T-cell (primary cell): Measurements from ENCODE around the gene GJB3. TPM values are rescaled to one million over a fixed set of nuclear protein-coding genes. Genes with fewer than 3 reads are reported as not detected.
"Not testable (repeated sequence)": the region's sequence is repeated elsewhere in the genome, so short reads cannot be mapped to it uniquely, and the experiment has no call there.

Experiments
- ATAC-seq, 4 experiments: fragments of 200-7000 bp in 3 of 4; fragments of 150-1000 bp in 1 of 4; cut with Tn5 transposase; replicated peaks in 1 of 4; 1 replicate in 3 of 4; 2 replicates in 1 of 4; pipeline ENCODE4 v1.10.0; 2021; ENCODE audit warnings: moderate library complexity in 3 of 4, mild to moderate bottlenecking in 2 of 4, moderate number of reproducible peaks in 1 of 4
- CTCF ChIA-PET, 2 donors: fragments of 300-600 bp; sonication (Branson Sonifier 250); formaldehyde crosslinking; loops; one replicate each; lab custom pipeline; 2022; ENCODE audit warnings: antibody characterized with exemption in 2 of 2; lab: Charles Lee
- POLR2A ChIA-PET, 2 donors: fragments of 300-600 bp; sonication (Branson Sonifier 250); formaldehyde crosslinking; loops; one replicate each; lab custom pipeline; 2022; ENCODE audit warnings: antibody characterized with exemption in 2 of 2; lab: Charles Lee
- DNase-seq, 35 experiments: peaks; one replicate each; pipeline versions ENCODE4 v3.0.0 to v3.0.0-alpha.2; 2013 to 2023
- H3K27ac ChIP-seq: one replicate; pipeline ENCODE4 v1.5.1; 2013; ENCODE audit warnings: low read length
- H3K27me3 ChIP-seq, 2 experiments: replicated peaks in 1 of 2; 1 replicate in 1 of 2; 2 replicates in 1 of 2; pipeline versions ENCODE4 v1.6.1 to v1.7.0; 2013; ENCODE audit warnings: low read length in 1 of 2, mixed read lengths in 1 of 2; ENCODE audit not compliant: control insufficient read depth in 2 of 2, insufficient read depth in 2 of 2; ENCODE audit errors: extremely low read depth in 1 of 2
- H3K36me3 ChIP-seq, 2 donors: 1 replicate in 1 of 2; 2 replicates in 1 of 2; pipeline versions ENCODE4 v1.6.1 to v1.7.0; 2013; ENCODE audit warnings: low read length in 1 of 2; ENCODE audit not compliant: control insufficient read depth in 2 of 2, insufficient read depth in 1 of 2; ENCODE audit errors: extremely low read depth in 1 of 2
- H3K4me1 ChIP-seq, 2 experiments: 1 replicate in 1 of 2; 2 replicates in 1 of 2; pipeline versions ENCODE4 v1.6.1 to v1.7.0; 2013; ENCODE audit warnings: low read length in 2 of 2, mixed read lengths in 1 of 2; ENCODE audit not compliant: insufficient read depth in 2 of 2, control insufficient read depth in 1 of 2; ENCODE audit errors: extremely low read depth in 1 of 2
- H3K4me3 ChIP-seq, 2 donors: 1 replicate in 1 of 2; 2 replicates in 1 of 2; pipeline versions ENCODE4 v1.5.1 to v1.7.0; 2013; ENCODE audit warnings: mild to moderate bottlenecking in 2 of 2, low read length in 1 of 2, moderate library complexity in 1 of 2; ENCODE audit not compliant: control insufficient read depth in 1 of 2; ENCODE audit errors: extremely low read depth in 1 of 2
- H3K9me3 ChIP-seq: 2 replicates; pipeline ENCODE4 v1.7.0; 2013
- H3K27ac Mint-ChIP-seq, 2 donors: one replicate each; pipeline ENCODE4 v1.8.0; 2020 to 2021; ENCODE audit warnings: mild to moderate bottlenecking in 2 of 2, mixed read lengths in 2 of 2
- H3K27me3 Mint-ChIP-seq, 2 donors: one replicate each; pipeline ENCODE4 v1.8.0; 2021 to 2022; ENCODE audit warnings: mixed read lengths in 2 of 2
- H3K36me3 Mint-ChIP-seq: one replicate; pipeline ENCODE4 v1.8.0; 2021; ENCODE audit warnings: mixed read lengths
- H3K4me1 Mint-ChIP-seq, 3 donors: one replicate each; pipeline ENCODE4 v1.8.0; 2020 to 2022; ENCODE audit warnings: mixed read lengths in 3 of 3, mild to moderate bottlenecking in 1 of 3
- H3K4me3 Mint-ChIP-seq, 3 donors: one replicate each; pipeline ENCODE4 v1.8.0; 2020 to 2022; ENCODE audit warnings: mild to moderate bottlenecking in 3 of 3, mixed read lengths in 3 of 3, moderate library complexity in 3 of 3
- H3K9me3 Mint-ChIP-seq, 3 donors: one replicate each; pipeline ENCODE4 v1.8.0; 2020 to 2022; ENCODE audit warnings: mixed read lengths in 3 of 3
- WGBS: methylation state at CpG from one replicate; pipeline ENCODE4 v1.1.5; 2013; ENCODE audit warnings: missing lambda C conversion rate; ENCODE audit not compliant: insufficient coverage; 5-methylcytosine and 5-hydroxymethylcytosine counted together
- total RNA-seq, 35 experiments: library from RNA in 6 of 35; stranded (reverse) in 6 of 35; fragments of 120-200 nt in 1 of 35; gene quantifications; one replicate each; pipeline versions ENCODE4 v1.2.1 to v1.2.4 and lab custom pipeline; 2013 to 2026

The GJB3 gene
- total RNA-seq (not detected), total RNA-seq (lab: John Stamatoyannopoulos, UW) (0 to 0.08 (median 0) reads per million in 29 experiments)
- total RNA-seq (2013): not detected

GRCh38 chr1:34781071-34781843 lies at the start of gene GJB3:
Gene GJB3 (plus strand): TSS chr1:34781214. CDS start chr1:34784763, 3,549 bp downstream.
- Mint-ChIP-seq H3K36me3 (no peaks in the 10 kb centered on the region), H3K27ac (no peak within 1 kb of the TSS), H3K4me3 (peak within 1 kb of the TSS in 1 of 3 donors; percentile 37), H3K4me1 (peaks cover under 1 to 3% (median 2%) of the 10 kb centered on the region in 3 donors), H3K27me3 (peaks cover 54 to 55% of the 10 kb centered on the region in 2 donors), H3K9me3 (no peaks in the 10 kb centered on the region)
- DNase-seq (peak in 3 of 35 experiments; percentile 7 to 9 (median 7)), ATAC-seq (peak in 3 of 4 experiments; percentile 27 to 53 (median 48))
- Histone ChIP-seq H3K4me1 (peaks cover 0 to 11% of the 10 kb centered on the region in 2 experiments), H3K36me3 (no peaks in the 10 kb centered on the region), H3K27ac (no peak within 1 kb of the TSS), H3K4me3 (peak within 1 kb of the TSS in 1 of 2 donors; percentile 38), H3K9me3 (no peaks in the 10 kb centered on the region), H3K27me3 (peaks cover 7 to 76% of the 10 kb centered on the region in 2 experiments)
- CTCF ChIA-PET: no interaction called here
- POLR2A ChIA-PET: no interaction called here
- WGBS: 5% methylated on average over 60 of the region's 62 CpGs

DNA sequence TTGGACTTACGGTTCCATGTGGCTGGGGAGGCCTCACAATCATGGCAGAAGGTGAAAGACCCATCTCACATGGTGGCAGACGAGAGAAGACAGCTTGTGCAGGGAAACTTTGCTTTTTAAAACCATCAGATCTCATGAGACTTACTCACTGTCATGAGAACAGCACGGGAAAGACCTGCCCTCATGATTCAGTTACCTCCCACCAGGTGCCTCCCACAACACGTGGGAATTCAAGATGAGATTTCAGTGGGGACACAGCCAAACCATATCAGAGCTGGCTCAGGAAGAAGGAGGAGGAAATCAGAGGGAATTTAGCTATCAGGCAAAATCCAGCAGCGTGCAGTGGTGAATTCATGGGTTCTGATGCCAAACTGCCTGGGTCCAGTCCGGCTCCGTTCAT lies 48.2 kb upstream of the GJB3 start:
- peaks cover 13 to 23% of the 10 kb centered on the region in 2 donors for H3K27me3 Mint-ChIP-seq
- H3K4me3 Mint-ChIP-seq, H3K36me3 Mint-ChIP-seq, POLR2A ChIA-PET, H3K4me3 ChIP-seq, H3K27ac Mint-ChIP-seq, H3K4me1 Mint-ChIP-seq, DNase-seq, H3K9me3 Mint-ChIP-seq, ATAC-seq, H3K36me3 ChIP-seq, CTCF ChIA-PET, H3K27ac ChIP-seq, H3K9me3 ChIP-seq, H3K4me1 ChIP-seq: not testable (repeated sequence)
- peaks cover 0 to 17% of the 10 kb centered on the region in 2 experiments for H3K27me3 ChIP-seq
- WGBS: 84% methylated on average over 2 of the region's 7 CpGs

DNA sequence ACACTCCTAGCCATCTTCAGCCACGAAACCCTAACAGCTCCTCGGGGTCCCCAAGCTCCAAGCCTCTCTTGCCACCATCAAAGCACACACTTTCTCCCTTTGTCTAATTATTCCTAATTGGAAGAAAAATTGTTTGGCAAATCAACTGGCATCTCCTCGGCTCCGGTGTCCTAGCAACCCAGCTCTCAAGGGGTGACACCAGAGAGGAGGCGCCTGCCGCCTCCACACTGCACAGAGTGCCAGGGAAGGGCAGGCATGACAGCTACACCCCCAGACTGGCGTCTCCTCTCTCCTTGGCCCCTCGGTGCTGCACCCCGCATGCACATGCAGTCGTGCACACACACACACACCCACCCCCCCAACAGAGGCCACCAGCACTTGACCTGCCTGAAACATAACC lies 44.3 kb upstream of the GJB3 start:
- CTCF ChIA-PET: no interaction called here
- 94% methylated on average over 5 of the region's 10 CpGs for WGBS
- Histone ChIP-seq H3K4me3 (no peak overlapping the region), H3K4me1 (no peaks in the 10 kb centered on the region), H3K36me3 (no peaks in the 10 kb centered on the region), H3K27me3 (peaks cover 0 to 7% of the 10 kb centered on the region in 2 experiments), H3K9me3 (no peaks in the 10 kb centered on the region), H3K27ac (no peak overlapping the region)
- POLR2A ChIA-PET: no interaction called here
- Mint-ChIP-seq H3K9me3 (no peaks in the 10 kb centered on the region), H3K4me1 (no peaks in the 10 kb centered on the region), H3K27ac (no peak overlapping the region), H3K4me3 (no peak overlapping the region), H3K27me3 (peaks cover 14 to 23% of the 10 kb centered on the region in 2 donors), H3K36me3 (no peaks in the 10 kb centered on the region)
- ATAC-seq (no peak), DNase-seq (no peak)

DNA sequence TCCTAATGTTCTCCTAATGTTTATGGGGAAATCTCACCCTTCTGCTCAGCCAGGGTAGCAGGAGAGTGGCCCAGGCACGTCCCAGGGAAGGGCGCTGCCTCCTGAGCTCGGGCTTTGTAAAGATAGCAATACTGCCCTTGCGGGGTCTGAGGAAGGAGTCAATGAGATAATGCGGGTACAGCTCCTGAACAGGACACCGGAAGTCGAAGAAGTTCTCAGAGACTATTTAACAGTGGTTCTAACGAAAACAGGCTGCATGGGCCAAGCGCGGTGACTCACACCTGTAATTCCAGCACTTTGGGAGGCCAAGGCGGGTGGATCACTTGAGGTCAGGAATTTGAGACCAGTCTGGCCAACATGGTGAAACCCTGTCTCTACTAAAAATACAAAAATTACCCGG lies 43.8 kb upstream of the GJB3 start:
- H3K9me3 Mint-ChIP-seq, POLR2A ChIA-PET, DNase-seq, H3K4me1 ChIP-seq, H3K27ac Mint-ChIP-seq, H3K36me3 ChIP-seq, H3K4me3 Mint-ChIP-seq, H3K9me3 ChIP-seq, H3K36me3 Mint-ChIP-seq, ATAC-seq, H3K27ac ChIP-seq, H3K4me3 ChIP-seq, CTCF ChIA-PET, H3K4me1 Mint-ChIP-seq: not testable (repeated sequence)
- 83% methylated on average over 8 of the region's 12 CpGs for WGBS
- peaks cover 14 to 23% of the 10 kb centered on the region in 2 donors for H3K27me3 Mint-ChIP-seq
- peaks cover 0 to 12% of the 10 kb centered on the region in 2 experiments for H3K27me3 ChIP-seq

GRCh38 chr1:34739613-34740012 lies 41.4 kb upstream of the GJB3 start:
- Histone ChIP-seq H3K27ac (no peak overlapping the region), H3K9me3 (no peaks in the 10 kb centered on the region), H3K27me3 (peaks cover 0 to 25% of the 10 kb centered on the region in 2 experiments), H3K4me1 (peaks cover 0 to 6% of the 10 kb centered on the region in 2 experiments), H3K36me3 (no peaks in the 10 kb centered on the region), H3K4me3 (no peak overlapping the region)
- ATAC-seq (no peak), DNase-seq (no peak)
- Mint-ChIP-seq H3K27me3 (peaks cover 13 to 19% of the 10 kb centered on the region in 2 donors), H3K9me3 (no peaks in the 10 kb centered on the region), H3K27ac (no peak overlapping the region), H3K4me3 (no peak overlapping the region), H3K36me3 (no peaks in the 10 kb centered on the region), H3K4me1 (peaks cover 3 to 8% (median 3%) of the 10 kb centered on the region in 3 donors)
- whole genome bisulfite sequencing: 67% methylated on average over 3 of the region's 3 CpGs
- ChIA-PET CTCF (no interaction called here), POLR2A (no interaction called here)

GRCh38 chr1:34740161-34740868 lies 40.7 kb upstream of the GJB3 start:
- Mint-ChIP-seq H3K36me3 (no peaks in the 10 kb centered on the region), H3K27ac (no peak overlapping the region), H3K9me3 (no peaks in the 10 kb centered on the region), H3K4me1 (peaks cover 3 to 8% (median 3%) of the 10 kb centered on the region in 3 donors), H3K27me3 (peaks cover 13 to 17% of the 10 kb centered on the region in 2 donors), H3K4me3 (no peak overlapping the region)
- no peak overlapping the region for H3K27ac ChIP-seq
- peaks cover 0 to 29% of the 10 kb centered on the region in 2 experiments for H3K27me3 ChIP-seq
- H3K36me3 ChIP-seq: no peaks in the 10 kb centered on the region
- no peak overlapping the region for H3K4me3 ChIP-seq
- ATAC-seq (no peak), DNase-seq (no peak)
- ChIA-PET POLR2A (no interaction called here), CTCF (no interaction called here)
- WGBS: 64% methylated on average over 18 of the region's 18 CpGs
- peaks cover 0 to 6% of the 10 kb centered on the region in 2 experiments for H3K4me1 ChIP-seq
- H3K9me3 ChIP-seq: no peaks in the 10 kb centered on the region
